Stimulated activated CD8-positive, alpha-beta memory T cell treated with anti-CD3 and anti-CD28 coated beads, Interleukin-4, amount 100 ng/mL, for 4 hours (primary cell): ENCODE measurements around the gene UTP4.
A peak's percentile ranks its signal among the peaks of the same experiment; 100 is the strongest.

Experiments
- DNase-seq, 2 donors: peaks; one replicate each; pipeline ENCODE4 v3.0.0-alpha.2; 2020; ENCODE audit warnings: low read depth in 2 of 2, low spot score in 1 of 2

Gene UTP4

DNA sequence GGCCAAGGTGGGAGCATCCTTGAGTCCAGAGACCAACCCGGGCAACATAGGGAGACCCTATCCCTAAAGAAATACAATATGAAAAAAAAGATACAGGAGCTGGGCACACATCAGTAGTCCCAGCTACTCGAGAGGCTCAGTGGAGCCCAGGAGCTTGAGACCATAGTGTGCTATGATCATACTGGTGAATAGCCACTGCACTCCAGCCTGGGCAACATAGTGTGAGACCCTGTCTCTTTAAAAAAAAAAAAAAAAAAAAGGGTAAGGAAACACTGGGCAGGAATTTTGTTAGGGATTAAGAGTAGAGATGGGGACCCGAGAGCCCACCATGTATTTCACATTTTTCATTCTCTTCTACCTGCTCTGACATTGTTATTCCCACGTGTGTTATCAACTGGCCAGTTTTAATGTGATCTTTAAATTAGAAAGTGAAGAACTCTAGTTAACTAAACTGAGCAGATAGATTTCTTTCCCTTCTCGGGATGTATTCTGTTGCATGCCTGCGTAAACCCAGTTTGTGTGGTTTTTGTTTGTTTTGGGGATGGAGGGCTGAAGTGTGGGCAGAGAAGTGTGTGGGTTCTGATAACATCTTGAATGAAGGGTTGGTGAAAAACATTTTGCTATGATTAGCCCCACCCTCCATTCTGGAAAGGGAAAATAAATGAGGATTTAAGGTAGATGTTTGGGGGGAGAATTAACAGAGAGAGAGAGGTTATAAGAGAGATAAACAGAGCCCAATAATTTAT is 37.3 kb downstream of the UTP4 start:
- DNase-seq: no peak

DNA sequence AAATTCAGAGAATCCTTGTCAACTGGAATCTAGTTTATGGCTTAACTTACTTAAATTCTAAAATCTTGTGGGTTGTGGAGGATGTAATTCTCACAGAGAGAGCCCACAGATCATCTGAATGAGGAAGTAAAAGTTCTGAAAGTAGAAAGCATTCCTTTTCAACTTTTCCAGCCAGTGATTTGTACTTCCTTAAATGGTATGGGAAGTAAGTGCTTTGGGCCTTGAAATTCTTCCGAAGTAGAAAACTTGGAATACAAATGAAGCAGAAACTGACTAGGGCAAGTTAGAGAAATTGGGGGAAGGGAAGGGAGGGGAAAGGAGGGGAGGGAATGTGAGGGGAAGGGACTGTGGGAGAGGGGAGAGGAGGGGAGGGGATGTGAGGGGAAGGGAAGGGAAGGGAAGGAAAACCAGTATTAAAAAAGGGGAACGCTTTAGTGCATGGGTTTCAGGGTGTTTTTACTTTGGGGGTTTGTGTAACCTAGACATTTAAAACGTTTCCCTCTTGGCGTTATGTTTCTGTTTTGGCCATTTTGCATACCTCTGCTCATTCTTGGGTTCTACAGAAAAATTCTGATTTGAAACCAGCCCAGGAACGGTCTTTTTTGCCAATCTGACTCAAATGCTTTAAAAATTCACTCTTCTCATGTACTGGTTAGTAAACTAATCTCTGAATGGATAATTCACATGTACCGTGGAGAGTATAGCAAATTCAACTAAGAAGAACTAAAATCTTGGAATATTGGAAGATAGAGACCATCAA is 39.1 kb downstream of the UTP4 start:
- no peak for DNase-seq

DNA sequence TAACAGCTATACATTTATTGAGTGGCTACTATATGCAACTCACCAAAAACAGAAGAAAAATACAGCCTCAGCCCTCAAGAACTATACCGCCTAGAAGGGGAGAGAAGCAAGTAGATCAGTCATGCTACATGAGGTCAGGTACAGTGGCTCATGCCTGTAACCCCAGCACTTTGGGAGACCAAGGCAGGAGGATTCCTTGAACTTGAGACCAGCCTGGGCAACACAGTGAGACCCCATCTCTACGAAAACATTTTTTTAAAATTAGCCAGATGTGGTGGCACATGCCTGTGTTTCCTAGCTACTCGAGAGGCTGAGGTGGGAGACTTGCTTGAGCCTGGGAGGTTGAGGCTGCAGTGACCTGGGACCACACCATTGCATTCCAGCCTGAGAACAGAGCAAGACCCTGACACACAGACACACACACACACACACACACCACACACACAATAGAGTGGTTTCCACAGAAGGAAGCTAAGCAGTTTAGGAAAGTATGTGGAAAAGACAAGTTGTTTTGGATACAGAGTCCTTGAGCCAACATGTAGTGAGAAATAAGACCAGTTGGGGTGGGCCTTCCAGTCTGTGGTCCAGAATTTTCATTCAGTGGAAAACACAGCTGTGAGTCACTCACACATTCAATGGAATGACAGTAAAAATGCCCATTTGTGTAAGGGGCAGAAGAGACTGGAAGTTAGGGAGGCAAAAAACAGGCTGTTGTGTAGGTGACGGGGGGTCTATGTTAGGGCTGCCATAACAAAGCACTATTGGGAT is 43.8 kb downstream of the UTP4 start:
- DNase-seq: no peak

DNA sequence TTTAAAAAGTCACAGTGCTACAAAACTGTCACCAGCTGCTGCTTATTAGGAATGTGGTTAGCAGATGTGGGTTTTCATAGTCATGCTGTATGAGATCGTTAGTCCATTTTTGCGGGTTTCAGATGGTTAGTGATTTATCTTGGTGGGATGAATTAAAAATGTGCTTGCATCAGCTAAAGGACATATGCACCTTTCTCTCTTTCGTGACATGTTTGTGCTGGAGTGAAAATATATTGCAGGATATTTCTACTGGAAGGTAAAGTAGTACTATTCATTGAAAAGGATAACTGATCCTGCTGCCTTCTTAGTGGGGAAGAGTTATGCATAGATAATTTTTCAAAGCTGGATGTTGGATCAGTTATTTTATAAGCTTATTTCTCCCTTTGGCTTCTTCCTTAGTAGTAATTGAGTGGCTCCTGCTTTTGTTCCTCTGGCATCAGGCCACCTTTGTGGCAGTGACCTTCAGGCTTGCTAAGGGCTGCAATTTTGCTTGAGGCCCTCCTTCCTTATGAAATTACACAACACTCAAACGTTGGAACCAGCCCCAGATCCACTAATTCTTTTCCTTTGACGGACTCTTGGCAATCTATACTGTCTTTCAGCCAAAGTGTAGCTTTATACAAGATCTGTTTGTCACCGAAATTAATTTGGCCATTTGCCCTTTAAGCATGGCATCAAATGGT is 47.0 kb downstream of the UTP4 start:
- DNase-seq: no peak

DNA sequence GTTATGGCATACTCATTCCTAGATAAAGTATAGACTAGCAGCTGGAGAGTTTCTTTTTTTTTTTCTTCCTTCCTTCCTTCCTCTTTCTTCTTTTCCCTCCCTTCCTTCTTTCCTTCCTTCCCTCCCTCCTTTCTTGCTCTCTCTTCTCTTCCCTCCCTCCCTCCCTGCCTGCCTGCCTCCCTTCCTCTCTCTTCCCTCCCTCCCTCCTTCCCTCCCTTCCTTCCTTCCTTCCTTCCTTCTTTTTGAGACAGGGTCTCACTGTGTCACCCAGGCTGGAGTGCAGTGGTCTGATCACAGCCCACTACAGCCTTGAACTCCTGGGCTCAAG is 47.5 kb downstream of the UTP4 start:
- no peak for DNase-seq

DNA sequence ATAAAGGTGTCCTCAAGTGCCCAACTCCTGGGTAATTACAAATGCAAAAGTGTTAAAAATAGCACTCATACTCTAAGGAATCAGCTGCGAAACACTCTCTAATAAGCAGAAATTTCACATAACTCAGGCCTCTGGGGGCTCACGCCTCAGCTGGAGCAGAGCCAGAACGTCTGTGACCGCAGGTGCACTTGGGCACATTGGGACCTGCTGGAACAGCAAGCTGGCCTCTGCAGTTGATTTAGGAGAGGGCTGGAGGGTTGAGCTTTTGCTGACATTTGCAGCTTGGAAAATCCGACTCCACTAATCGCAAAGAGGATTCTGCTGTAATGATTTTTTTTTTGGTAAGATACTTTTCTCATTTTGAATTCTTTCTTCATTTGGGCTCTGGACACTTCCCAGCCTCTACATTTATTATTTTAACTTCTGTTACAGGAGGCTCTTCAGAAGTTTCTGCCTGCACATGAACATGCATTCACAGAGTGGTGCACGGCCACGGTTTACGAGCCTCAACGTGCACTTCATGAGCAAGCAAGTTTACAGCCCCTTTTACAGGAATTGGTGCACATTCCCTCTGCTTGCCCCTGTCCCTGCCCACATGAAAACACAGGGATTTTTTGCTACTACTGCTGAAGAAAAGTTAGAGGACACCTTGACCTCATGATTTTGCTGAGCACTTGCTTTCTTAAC is 50.4 kb downstream of the UTP4 start:
- no peak for DNase-seq

DNA sequence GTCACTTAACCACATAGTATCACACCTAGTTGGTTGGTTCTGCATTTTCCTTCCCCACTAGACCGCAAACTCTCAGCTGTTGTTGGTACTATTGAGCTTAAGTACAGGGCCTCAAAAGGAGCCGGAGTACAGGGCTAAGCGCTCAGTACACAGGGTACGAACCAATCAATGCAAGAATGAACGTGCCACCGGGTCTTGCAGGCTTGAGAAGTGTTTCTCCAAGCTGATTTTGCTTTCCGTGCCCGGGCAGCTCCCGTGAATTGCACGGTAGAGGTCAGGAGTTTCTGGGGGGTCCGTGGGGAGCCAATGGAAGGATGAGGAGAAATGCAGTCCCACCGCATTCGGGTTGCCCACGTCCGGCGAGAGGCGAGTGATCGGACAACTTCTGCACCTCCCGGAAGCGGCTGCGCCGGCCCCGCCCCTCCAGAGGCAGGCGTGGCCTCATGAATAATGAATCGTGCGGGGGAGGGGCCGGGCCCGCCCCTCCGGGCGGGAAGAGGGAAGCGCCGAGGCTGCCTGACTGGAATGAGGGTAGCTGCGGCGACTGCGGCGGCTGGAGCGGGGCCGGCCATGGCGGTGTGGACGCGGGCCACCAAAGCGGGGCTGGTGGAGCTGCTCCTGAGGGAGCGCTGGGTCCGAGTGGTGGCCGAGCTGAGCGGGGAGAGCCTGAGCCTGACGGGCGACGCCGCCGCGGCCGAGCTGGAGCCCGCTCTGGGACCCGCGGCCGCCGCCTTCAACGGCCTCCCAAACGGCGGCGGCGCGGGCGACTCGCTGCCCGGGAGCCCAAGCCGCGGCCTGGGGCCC is 54.4 kb downstream of the UTP4 start, which contains the start of gene SNTB2:
TSS of gene SNTB2 (plus strand) at position 523 of the 804 bp plus-strand sequence. CDS start at position 526, 3 bp downstream.
- DNase-seq: peak; percentile 51 to 56

DNA sequence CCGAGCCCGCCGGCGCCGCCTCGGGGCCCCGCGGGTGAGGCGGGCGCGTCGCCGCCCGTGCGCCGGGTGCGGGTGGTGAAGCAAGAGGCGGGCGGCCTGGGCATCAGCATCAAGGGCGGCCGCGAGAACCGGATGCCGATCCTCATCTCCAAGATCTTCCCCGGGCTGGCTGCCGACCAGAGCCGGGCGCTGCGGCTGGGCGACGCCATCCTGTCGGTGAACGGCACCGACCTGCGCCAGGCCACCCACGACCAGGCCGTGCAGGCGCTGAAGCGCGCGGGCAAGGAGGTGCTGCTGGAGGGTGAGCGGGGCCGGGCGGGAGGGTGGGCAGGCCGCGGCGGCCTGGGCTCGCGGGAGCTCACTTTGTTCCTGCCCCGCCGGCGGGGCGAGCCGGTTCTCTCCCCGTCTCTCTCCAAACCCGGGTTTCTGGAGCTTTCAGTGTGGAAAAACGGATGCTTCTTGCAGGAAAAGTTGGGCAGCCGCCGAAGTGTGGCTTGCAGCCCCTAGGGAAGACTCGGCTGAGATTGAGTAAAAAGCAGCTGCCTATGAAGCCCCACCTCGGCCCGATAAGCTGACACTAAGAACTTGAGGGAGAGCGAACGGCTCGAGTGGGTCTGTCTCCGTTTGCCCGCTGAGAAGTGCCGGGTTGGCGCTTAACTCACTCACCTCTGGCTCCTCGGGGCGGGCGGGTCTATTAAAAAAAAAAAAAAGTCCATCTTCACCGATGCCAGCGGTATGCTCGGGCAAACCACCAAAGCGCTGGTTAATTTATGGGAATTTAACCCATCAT is 55.2 kb downstream of the UTP4 start:
- no peak for DNase-seq

DNA sequence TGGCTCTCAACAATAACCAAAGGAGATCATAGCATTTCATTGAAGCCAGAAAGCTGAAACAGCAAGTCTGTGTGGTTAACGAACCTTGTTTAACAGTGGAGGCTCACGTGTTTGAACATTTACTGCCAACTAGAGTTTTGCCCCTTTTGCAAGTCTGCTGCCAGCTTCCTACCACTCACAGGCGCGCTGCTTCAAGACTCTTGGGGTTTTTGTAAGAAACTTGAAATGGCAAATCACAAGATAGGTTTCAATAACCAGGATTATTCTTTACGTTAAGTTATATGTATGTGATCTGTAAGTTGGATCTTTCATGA is 55.7 kb downstream of the UTP4 start:
- no peak for DNase-seq

DNA sequence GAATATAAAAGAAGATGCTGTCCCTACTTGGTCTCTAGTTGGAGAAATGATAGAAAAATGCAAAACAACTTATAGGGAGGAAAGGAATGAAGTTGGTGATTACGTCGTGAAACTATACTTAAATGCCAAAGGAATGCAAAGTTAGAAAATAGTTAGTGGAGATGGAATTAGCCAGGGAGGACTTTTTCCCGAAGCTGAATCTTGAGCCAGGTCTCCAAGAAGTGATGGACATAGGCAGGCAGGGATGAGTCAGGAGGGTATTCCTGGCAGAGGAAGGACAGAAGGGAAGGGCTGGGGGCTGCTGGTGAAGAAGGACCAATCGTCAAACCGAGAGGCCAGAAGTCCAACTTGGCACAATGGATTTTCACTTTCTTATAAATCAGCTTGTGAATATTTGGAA is 56.3 kb downstream of the UTP4 start:
- DNase-seq: no peak

DNA sequence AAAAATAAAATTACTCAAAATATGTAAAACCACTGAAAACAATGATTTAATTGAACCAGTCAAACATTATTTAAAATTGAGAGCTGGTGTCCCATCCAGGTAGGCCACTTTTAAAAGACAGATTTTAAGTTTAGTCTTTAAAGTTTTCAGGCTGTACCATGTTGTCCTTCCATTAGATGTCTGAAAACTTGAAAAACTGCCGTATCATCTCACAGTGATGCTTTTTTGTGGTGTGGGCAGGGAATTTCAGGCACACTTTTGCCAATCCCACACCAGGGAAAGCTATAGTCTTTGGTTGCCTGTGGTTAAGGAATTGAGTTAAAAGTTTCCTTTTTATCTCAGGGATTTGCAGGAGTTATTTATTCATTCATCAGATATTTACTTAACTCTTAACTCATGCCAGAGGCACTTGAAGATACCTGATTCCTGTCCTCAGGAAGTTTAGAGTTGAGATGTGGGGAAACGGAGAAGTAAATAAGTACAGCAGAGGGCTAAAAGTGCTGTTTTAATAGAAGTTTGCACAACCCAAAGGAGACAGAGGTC is 57.7 kb downstream of the UTP4 start:
- no peak for DNase-seq

DNA sequence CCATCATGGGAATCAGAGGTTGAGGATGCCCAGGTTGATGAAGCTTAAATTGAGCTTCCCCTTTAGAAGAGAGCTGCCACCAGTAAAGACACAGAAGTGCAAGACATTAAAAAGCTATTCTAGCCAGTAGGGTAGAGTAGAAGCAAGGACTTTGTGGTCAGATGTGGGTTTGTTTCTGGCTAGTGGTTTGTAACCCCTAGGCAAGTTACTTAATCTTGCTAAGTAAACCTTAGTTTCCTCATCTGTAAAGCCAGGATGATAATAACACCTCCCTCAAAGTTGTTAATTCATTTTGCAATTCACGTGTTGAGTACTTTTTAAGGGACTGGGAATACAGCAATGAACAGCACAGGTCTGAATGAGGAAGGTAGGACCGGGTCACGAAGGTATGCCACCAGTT is 58.1 kb downstream of the UTP4 start:
- no peak for DNase-seq

DNA sequence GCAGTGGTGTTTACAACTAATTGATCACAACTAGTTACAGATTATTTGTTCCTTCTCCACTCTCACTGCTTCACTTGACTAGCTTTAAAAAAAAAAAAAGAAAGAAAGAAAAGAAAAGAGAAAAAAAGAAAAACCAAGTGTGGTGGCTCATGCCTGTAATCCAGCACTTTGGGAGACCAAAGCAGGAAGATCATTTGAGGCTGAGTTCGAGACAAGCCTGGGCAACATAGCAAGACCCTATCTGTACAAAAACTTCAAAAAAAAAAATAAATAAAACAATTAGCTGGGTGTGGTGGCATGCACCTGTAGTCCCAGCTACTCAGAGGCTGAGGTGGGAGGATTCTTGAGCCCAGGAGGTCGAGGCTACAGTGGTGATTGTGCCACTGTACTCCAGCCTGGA is 58.7 kb downstream of the UTP4 start:
- DNase-seq: no peak

DNA sequence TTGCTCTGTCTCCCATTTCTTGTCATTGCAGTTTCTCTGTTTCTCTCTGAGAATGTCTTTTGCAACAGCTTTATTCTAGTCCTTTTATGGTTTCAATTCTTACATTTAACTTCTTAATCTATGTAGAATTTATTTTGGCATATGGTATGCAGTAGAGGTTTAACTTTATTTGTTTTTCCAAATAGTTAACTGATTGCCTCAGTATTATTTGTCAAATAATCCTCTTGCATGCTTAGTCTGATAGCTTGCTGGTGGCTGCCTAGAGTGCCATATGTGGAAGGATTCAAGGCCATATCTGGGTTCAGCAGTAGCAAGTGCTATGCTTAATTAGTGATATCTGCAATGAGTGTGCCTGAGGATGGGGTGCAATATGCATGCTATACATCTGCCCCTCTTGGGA is 61.4 kb downstream of the UTP4 start:
- no peak for DNase-seq

DNA sequence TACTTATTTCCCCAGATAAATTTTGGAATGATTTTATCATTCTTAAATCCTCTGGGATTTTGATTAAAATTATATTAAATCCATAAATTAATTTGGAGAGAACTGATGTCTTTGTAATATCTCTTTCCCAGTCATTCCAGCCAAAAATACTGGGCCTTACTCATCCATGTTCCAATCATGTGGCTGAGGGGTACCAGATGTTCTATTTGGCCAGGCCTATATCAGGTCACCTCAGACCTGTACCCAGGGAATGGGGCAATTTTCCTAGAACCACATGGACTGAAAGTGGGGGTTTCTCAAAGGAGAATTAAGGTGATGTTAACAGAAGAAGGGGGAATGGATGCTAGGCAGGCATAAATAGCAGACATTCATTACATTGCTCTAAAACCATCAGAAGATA is 62.0 kb downstream of the UTP4 start:
- no peak for DNase-seq

DNA sequence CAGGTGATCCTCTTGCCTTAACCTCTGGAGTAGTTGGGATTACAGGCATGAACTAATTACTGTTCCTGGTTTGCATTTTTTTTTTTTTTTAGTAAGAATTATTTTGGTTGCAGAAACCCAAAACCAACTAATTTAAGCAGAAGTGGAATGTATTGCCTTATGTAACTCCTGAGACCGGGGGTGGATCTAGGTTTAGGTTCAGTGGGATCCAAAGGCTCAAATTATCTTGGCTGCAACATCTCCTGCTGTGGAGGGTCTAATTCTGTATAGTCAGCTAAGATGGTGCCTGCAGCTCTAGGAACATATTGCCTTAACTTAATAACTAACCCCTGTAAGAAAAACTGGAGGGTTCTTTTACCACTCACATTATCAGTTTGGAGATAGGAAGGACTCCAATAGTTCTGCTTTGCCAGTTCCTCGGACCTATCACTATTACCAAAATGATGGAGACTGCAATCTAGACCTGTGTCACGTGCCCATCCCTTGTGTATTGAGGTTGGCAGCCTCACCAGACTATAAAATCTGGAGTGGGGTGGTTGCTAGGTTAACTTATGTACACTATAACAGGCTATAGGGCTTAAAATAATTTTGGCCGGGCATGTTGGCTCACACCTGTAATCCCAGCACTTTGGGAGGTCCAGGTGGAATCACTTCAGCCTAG is 63.0 kb downstream of the UTP4 start:
- no peak for DNase-seq

DNA sequence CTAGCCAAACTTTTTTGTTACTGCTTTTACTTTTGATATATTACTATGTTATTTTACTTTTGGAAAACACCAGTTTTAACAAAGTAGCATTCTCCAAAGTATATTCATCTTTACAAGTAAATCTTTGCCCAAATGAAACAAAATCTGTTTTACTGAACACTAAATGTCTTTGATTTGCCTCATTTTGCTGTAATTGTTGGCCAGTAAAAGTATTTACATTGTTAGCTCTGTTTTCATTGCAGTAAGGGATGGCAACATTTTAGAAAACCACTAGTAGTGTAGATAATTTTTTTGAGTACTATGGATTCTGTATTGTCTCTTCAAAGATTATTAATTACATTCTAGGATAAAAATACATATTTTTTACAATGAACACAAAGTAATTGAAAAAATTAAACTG is 65.1 kb downstream of the UTP4 start:
- no peak for DNase-seq

DNA sequence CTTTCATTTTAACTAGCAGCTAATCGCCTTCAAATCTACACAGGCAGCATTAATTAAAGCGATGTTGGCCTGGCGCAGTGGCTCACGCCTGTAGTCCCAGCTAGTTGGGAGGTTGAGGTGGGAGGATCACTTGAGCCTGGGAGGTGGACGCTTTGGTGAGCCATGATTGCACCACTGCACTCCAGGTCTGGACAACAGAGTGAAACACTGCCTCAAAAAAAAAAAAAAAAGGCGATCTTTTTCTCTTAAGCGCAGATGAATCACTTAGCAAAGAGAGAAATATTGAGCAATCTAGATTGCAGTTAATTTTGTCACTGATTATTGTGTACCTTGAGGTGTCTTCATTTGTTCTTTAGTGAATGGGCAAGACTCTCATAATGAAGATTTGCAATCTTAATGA is 66.9 kb downstream of the UTP4 start:
- DNase-seq: no peak

DNA sequence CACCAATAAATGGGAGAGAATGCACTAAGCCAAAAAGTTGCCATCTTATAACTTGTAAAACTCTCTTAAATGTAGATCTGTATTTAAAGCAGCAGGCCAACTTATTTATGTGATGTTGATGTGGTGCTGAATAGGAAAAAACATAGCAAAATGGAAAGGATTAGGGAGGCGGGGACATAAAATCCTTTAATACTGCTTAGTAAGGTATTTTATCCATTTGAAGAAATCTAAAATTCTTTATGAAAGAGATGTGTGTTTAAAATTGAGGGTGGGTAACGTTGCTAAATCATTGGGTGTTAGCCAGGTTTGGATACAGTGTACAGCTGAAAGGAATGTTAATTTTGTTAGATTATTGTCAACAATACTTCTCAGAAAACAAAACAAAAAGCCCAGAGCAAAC is 68.8 kb downstream of the UTP4 start:
- DNase-seq: no peak
